Esophagus mucosa (tissue), 1 donor: ENCODE results near the gene ZNF618. TPM values are rescaled to one million over a fixed set of nuclear protein-coding genes. Genes with fewer than 3 reads are reported as not detected.

Source experiments
- ATAC-seq: fragments of 200-7000 bp; cut with Tn5 transposase; one replicate; pipeline ENCODE4 v1.9.1; 2020
- total RNA-seq: library from RNA; stranded (reverse); gene quantifications from one replicate; pipeline ENCODE4 v1.2.4, GENCODE V29; 2023
- donor health status: DM: yes; HTN: yes; CAD: no.

Gene ZNF618
- total RNA-seq, 1 donor from 2014 or later, result 2.0 TPM

DNA sequence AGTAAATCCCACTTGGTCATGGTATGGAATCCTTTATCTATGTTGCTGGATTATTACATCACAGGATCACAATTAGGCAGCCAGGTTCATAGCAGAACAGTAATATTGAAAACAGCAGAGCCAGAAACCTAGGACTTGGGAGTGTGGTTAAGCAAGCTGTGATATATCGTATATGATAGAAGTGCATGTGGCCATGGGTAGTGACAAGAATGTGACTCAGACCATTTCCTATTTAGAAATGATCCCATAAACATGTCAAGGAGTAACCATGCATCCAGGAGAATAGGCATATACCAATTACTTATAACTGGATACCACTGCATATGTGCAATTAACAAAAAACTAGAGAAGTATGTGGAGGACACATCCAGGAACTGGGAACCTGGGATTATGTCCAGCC is 170.8 kb downstream of the ZNF618 start:
- no peak for ATAC-seq

DNA sequence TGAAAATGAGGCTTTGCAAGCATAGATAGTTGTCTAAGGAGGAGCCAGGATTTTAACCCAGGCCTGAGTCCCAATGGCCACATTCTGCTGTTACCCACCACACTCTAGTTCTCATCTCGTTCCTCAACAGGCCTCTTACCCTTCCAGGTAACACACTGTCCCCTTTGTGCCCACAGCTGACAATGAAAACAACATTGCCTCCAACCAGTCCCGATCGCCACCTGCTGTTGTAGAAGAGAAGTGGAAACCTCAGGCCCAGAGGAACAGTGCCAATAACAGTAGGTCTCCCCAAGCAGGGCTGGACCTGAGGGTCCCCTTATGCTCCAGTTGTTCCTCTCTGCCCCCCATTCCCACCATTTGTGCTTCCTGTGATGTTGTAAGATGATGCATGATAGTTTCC is 171.6 kb downstream of the ZNF618 start:
- peak; percentile 44 for ATAC-seq

DNA sequence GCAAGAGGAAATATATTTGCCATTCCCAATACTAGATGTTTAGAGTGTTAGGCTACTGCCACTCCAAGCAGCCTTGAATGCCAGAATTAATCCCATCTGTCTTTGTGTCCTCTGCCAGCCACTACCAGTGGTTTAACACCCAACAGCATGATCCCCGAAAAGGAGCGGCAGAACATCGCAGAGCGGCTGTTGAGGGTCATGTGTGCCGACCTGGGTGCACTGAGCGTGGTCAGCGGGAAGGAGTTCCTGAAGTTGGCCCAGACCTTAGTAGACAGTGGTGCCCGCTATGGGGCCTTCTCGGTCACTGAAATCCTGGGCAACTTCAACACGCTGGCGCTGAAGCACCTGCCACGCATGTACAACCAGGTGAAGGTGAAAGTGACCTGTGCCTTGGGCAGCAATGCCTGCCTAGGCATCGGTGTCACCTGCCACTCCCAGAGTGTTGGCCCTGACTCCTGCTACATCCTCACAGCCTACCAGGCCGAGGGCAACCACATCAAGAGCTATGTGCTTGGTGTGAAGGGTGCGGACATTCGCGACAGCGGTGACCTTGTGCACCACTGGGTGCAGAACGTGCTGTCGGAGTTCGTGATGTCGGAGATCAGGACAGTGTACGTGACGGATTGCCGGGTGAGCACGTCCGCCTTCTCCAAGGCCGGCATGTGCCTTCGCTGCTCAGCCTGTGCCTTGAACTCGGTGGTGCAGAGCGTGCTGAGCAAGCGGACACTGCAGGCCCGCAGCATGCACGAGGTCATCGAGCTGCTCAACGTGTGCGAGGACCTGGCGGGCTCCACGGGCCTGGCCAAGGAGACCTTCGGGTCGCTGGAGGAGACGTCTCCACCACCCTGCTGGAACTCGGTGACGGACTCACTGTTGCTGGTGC is 172.7 kb downstream of the ZNF618 start:
- no peak for ATAC-seq

DNA sequence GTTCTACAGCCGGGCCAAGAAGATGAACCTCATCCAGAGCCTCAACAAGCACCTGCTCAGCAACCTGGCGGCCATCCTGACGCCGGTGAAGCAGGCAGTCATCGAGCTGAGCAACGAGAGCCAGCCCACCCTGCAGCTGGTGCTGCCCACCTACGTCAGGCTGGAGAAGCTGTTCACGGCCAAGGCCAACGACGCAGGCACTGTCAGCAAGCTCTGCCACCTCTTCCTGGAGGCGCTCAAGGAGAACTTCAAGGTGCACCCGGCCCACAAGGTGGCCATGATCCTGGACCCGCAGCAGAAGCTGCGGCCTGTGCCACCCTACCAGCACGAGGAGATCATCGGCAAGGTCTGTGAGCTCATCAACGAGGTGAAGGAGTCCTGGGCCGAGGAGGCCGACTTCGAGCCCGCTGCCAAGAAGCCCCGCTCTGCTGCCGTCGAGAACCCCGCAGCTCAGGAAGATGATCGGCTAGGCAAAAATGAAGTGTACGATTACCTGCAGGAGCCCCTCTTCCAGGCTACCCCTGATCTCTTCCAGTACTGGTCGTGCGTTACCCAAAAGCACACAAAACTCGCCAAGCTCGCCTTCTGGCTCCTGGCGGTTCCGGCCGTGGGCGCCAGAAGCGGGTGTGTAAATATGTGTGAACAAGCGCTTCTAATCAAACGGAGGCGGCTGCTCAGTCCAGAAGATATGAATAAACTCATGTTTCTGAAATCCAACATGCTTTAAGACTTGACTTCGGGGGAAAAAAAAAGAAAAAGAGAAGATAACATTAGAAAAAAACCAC is 173.5 kb downstream of the ZNF618 start:
- no peak for ATAC-seq

DNA sequence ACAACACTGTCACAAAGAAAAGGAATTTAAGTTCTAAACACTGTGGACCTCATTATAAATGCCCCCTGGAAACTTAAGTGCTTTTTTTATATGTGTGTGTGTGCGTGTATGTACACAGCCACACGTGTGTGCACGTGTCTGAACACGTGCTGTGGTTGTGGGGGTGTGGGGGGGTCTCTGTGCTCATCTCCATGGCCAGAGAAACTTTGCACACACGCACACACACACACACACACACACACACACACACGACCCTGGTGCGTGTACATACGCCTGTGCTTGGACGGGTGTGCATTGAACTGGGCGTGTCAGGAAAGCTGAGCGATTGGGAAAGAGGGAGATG is 174.1 kb downstream of the ZNF618 start:
- ATAC-seq, result no peak

DNA sequence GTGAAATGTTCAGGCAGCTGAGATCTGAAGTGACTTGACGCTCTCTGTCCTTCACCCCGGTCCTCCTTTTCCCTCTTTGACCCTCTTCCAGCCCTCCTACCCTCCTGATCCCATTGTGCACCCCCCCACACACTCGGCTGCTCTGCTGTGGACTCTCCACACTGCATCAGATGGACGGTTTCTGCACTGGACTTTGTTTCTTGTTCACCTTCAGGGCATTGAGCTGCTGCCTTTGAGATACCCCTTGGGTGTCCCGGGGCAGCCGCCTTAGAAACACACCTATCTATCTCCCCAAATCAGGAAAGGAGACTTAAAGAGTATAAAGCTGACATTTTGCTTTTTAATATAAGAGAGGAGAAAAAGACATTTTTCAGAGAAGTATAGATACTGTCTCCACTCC is 174.5 kb downstream of the ZNF618 start:
- ATAC-seq, result no peak

DNA sequence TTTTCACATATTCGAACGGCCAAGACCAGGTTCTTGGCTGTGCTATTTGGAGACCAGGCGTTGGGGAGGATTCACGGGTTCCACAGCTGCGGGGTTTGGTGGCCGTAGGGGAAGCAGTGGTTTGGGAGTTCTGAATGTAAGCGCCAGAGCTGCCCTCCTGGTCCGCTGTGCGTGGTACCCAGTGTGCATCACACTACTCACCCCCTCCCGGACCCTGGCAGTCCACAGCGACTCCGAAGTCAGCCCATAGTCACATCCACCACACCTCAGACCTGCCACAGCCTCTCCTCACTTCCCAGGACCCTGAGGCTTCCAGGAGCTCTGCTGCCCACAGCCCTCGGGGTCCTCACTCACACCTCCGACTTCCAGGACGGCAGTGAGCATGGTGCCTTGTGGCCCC is 175.2 kb downstream of the ZNF618 start:
- no peak for ATAC-seq

DNA sequence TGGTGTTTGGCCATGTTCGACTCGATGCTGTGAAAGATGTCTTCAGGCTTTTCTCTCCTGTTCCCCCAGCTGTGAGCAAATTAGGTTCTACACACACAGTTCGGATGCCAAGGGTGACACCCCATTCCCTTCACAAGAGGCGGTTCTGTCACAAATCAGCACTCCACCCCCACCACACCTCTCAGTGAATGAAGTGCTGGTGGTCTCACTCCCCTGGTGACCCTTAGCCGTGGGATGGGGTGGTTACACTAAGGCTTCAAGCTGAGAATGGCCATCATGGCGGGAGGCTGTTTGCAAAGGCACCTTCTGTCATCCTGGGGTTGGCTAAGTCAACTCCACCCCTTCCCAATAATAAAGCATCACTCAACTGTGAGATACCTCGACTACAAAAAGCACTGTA is 175.6 kb downstream of the ZNF618 start:
- ATAC-seq, result no peak

DNA sequence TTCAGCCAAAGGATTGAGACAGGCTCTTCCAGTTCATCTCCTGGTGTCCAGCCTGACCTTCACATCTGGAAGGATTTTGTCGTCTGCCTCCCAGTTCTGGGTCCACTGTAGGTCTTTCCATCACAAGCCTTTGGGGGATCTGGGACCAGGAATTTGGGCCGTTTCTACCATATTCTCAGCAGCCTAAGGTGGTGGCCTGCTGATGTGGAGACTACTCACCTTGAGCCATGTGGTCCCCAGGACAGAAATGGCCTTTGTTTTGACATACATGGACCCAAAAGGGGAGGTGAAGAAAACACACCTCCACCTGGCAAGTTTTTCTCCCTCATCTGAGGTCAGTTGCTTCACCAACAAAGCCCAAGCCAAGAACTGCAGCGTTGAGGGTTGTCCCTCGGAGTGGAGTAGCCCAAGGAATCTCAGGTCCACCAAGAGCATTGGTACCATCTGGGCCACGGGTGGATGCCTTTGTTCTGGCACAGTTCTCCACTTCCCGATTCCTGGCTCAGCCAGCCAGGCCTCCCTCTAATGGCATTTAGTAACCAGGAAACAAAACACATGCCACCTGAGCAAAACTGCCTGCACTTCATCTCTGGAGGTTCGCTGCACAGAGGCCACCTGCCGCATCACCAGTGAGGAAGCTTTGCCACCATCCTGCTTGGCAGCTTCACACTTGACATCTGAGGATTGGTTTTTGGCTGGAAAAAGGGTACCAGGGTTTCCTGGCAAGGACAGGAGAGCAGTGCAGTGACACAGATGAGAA is 177.3 kb downstream of the ZNF618 start:
- no peak for ATAC-seq

DNA sequence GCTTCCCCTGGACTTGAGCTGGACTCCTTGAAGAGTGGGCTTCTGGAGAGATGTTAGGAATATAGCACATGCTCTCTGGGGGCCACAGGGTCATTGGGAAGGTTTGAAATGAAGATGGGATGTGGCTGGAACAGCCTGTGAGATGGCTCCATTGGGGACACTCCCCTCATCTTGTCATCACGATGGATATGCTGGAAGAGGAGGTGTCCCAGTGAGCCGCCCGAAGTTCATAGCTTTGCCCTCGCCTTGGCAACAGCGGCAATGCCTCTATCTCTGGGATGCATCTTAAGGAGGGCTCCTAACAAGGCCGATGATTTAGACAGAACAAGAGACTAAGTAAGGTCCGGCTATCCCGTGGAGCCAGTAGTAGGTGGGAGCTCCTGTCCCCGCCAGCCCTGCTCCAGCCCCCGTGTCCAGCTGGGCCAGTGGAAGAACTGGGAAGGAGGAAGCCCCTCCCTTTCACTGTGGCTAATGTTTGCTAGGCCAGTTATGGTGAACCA is 178.1 kb downstream of the ZNF618 start:
- no peak for ATAC-seq

DNA sequence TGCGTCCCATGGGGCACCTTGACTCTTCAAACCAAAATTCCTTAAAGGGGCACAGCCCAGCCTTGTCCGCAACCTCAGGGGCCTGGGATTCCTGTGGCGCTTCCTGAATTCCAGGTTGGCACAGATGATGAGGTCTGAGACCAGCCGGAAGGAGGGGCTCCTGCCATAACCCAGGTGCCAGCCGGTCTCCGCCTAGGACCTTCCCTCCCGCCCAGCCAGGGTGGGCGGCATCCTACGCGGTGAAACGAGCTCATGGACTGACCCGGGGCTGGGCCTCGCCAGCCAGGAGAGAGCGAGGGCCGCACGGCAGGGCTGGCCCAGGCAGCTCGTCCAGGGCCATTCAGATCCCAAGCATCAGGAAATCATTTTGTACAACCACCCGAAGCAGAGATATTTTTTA is 179.0 kb downstream of the ZNF618 start:
- no peak for ATAC-seq

DNA sequence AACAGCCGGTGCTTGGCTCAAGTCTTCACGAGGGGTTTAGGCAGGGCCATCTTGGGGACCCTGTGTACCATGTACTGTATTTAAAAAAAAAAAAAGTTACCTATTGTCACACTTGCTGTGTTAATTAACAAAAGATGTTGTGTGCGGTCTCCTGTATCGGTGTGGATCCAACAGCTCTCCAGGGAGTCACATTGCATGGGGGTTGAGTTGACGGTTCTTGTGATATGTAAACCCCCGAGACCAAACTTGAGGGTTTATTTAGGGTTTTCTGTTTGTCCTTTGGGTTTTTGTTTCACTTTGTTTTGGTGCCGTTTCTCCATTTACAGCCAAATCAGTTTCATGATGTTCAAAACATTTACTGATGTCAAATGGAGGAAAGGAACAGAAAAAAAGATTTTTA is 179.8 kb downstream of the ZNF618 start:
- no peak for ATAC-seq

DNA sequence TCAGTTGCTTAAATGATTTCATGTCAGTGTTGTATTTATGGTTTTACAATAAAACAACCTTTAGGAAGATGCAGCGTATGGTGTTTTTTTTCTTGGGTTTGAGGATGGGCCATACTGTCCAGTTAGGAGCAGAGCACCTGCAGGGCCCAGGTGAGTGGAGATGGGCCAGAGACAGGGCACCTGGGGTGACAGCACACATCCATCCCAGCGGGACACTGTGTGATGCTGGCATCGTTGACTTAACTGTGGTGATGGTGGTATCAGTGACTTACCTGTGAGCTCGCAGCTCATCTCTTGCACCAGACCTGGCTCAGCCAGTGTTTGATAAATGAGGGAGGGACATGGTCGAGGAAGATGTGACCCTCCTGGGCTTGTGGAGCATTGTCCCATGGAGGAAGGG is 180.4 kb downstream of the ZNF618 start:
- peak; percentile 20 for ATAC-seq

DNA sequence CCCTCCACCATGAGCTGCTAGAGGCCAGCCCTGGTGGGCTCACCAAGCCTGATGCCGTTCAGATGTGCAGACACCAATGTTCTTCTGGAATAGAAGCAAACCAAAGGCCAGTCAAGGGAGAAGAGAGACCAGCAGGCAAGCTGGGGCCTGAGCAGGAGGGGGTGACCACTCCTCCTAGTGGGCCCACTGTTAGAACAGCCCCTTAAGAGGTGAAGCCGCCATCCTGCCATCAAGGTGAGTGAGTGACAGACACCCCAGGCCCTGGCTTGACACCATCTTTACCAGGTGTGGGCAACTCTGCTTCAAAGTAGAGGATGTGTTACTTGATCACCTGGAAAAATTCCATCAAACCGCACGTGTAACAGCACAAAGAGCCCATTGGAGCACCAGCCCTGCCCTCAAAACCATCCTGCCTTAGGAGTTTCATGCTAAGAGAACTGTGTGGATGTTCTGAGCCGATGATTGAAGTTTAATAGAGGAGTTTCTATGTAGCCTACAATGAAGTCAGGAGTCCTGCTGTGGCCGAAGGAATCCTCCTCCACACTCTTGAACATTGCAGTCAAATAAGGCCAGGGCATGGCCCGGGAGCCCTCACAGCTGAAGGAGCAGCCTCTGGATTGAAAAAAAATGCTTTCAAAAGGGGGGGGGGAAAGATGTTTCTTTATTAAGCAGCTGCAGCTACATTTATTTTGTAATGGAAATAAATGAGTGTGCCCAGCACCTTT is 181.2 kb downstream of the ZNF618 start:
- no peak for ATAC-seq

DNA sequence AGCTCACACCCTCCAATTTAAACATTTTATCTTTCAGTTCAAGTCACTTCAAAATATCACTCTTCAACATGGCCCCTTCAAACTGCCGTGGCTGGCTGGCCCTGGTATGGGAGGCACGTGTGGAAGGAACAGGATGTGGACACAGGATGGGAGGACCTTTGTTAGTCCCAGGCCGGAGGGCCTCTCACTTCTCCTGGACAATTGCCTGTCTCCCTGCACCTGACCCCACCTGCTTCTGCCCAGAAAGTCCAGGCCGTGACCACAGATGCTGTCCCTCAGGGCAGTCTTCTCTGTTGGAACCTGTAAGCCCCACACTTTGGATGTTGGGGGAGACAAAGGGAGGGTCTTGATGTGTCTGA is 182.6 kb downstream of the ZNF618 start:
- no peak for ATAC-seq

DNA sequence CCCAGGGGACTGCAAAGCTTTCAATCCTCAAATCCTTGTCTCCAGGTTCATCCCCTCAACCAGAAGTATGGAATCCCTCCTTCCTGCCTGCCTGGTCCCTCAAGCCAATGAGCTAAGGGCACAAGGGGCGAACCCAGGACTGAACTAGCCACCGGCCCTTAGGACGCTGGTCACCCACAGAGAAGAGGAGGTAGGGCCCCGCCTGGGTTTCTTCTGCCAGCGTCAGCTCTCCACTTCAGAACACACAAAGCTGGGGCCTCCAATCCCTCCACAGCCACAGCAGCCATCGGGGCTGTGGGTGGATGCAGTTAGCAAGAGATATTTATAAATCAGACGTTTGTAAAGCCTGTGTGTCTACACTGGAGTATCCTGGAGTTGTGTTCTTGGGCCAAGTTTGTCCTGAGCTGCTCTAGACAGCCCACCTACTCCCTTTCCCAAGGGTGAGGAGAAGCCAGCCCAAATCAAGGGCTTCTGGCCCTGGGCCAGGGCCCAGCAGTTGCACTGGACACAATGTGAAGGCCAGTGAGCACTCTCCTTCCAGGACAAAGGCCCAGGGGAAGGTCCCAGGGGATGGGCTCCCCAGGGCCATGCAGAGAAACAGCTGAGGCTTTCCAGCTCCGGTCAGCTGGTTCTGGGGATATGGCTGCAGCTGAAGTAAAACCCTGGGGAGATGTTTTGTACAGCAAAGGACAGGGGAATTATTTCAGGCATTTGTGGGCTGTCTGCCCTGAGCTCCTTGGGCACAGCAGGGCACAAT is 183.1 kb downstream of the ZNF618 start:
- no peak for ATAC-seq

DNA sequence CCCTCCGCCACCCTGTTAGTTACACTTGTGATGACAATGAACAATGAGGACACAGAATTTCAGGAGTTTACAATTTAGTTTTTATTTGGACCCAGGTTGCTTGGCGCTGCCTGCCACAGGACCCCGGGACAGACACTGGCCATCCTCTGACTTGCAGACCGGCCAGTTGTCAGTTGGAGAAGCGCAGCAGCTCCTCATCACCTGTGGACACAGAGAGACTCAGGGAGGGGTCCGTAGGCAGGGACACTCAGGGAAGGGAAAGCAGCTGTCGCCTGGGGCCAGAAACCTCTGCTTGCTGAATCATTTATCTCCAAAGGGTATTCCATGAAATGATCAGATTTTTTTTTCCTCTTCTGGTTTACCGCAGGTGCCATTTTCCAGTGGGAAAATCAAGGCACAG is 184.0 kb downstream of the ZNF618 start:
- ATAC-seq, result no peak

DNA sequence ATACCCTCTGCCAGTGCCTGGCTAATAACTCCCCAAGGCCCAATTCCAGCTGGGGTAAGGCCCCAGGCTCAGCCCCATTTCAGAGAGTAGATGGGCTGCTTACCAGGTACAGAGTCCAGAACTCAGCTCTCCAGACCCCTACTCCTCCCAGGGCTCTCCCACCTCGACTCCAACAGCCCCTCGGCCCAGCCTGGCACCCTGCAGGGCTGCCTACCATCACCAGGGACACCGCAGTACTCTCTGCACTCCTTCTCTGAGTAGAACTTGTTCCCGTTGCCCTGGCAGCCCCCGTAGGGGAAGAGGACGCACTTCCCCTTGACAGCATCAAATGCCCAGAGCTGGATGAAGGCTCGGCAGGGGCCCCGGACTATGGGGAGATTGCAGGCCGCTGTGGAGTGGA is 184.6 kb downstream of the ZNF618 start:
- ATAC-seq, result no peak

DNA sequence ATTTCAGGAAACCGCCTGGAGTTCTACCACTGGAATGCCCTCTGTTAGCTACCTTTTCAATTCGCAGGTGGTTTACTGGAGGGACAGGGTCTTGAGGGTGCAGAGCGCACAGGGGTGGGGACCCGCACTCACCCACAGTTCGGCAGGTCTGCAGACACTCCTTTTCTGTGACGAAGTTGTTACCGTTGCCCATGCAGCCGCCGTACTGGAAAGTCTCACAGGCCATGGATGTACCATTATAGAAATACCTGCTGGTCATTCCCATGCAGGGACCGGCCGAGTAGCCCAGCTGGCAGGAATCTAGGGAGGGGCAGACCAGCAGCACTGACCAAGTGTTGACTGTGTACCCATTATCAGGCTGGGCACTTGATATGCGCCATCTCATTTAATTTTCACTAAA is 185.2 kb downstream of the ZNF618 start:
- no peak for ATAC-seq

DNA sequence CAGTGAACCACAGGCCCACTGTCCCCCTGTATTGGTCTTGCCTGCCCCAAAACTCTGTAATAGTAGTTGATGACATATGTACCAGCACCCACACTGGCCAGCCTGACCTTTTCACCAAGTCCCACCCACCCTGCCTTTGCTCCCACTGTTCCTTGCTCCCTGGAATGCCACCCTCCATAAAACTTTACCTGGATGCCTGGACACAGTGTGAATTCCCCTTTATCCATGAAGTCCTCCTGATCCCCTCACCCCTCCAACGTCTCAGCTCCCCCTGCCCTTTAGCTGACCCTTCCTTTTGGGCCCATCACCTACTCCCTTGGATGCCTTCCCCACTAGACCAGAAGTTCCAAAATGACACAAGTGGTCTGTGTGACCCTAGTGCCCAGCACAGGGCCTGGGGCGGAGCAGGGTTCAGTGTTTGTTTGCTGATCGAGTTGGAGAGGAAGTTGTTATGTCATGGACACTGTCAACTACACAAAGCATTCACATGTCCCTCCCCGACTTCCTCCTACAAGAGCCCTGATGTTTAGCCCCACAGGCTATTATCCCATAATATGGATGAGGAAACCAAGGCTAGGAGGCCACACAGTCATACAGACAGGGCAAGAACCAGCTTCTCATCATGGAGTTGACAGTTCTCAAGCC is 185.8 kb downstream of the ZNF618 start:
- no peak for ATAC-seq

DNA sequence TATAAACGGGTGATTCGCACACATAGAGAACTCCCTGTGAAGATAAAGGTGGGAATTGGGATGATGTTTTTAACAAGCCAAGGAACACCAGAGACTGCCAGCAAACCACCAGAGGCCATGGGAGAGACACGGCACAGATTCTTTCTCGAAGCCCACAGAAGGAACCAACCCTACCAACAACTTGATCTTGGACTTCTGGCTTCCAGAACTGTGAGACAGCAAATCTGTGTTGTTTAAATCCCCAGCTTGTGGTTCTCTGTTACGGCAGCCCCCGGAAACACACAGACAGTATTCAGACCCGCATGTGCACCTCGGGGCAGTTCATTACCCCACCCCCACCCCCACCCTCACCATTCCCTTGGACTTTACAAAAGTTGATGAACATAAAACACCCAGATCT is 189.2 kb downstream of the ZNF618 start:
- no peak for ATAC-seq
